Loucy (cell line): ENCODE data around the gene ZDHHC22.

Experiments used
- EZH2phosphoT487 ChIP-seq: fragments of 200-600 bp; IDR thresholded peaks from 2 replicates; pipeline ENCODE4 v1.6.1; 2018; ENCODE audit warnings: antibody characterized with exemption, mild to moderate bottlenecking, moderate library complexity, borderline replicate concordance
- TF ChIP-seq, protein P1 (sequence below): fragments of 200-600 bp; sonication (generic); conservative IDR thresholded peaks from 2 replicates; pipeline ENCODE4 v1.5.1; 2014; ENCODE audit warnings: mild to moderate bottlenecking, antibody characterized with exemption, low read length

DNA sequence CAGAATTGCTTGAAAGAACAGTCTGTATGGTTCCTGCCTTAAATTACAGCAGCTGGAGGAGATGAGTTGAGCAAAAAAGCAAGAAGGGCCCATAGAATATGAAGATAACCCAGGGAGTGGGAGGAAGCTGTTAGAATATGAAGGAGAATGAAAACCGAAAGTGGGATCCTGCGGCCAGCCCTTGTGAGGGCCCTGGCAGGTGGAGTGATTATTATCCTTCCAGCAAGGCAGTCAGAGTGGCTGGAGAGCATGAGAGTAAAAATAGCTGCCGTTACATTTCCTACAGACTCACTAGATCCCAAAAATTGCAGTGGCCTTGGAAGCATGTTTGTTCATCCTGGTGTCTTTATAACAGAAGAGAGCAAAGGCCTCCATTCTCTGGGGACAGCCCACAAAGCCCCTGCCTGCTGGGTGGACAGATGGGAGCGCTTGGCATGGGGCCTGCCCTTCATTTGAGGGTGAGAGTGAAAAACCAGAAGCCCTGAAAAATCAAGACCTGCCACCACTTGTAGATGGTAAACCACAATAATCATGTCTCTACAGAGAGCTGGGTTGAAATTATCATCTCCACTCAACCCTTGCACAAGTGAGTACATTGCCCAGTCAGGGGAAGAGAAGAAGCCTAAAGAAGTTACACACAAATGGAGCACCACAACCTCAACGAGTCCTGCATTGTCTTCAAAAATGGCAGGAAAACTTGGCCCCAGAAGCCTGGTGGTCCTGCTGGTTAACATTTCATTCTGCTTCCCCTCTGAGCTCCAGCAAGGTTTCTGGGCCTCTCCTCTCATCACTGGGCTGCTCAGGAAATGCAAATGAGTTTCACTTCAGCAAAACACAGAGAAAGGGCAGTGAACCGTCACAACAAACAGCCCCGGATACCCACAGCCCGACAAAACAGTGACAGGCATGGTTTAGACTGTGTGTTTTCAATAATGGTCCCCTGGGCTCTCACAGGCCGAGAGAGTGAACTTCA is 20.5 kb downstream of the ZDHHC22 start:
- TF ChIP-seq, protein P1, sequence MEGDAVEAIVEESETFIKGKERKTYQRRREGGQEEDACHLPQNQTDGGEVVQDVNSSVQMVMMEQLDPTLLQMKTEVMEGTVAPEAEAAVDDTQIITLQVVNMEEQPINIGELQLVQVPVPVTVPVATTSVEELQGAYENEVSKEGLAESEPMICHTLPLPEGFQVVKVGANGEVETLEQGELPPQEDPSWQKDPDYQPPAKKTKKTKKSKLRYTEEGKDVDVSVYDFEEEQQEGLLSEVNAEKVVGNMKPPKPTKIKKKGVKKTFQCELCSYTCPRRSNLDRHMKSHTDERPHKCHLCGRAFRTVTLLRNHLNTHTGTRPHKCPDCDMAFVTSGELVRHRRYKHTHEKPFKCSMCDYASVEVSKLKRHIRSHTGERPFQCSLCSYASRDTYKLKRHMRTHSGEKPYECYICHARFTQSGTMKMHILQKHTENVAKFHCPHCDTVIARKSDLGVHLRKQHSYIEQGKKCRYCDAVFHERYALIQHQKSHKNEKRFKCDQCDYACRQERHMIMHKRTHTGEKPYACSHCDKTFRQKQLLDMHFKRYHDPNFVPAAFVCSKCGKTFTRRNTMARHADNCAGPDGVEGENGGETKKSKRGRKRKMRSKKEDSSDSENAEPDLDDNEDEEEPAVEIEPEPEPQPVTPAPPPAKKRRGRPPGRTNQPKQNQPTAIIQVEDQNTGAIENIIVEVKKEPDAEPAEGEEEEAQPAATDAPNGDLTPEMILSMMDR = no peak
- TF ChIP-seq EZH2phosphoT487 = no peak
